Type B pancreatic cell (in vitro differentiated cells): ENCODE data around the gene HMGCS1. TPM values are rescaled to one million over a fixed set of nuclear protein-coding genes. Genes with fewer than 3 reads are reported as not detected.

ENCODE experiments used
- DNase-seq: peaks from one replicate; pipeline ENCODE4 v3.0.0; 2021; ENCODE audit warnings: mixed read lengths; ENCODE audit not compliant: unreplicated experiment; ENCODE audit errors: extremely low spot score
- H3K27ac Mint-ChIP-seq: 2 replicates; pipeline ENCODE4 v1.8.0; 2021; ENCODE audit warnings: mild to moderate bottlenecking, mixed read lengths
- H3K27me3 Mint-ChIP-seq: 2 replicates; pipeline ENCODE4 v1.8.0; 2021; ENCODE audit warnings: mixed read lengths
- H3K36me3 Mint-ChIP-seq: 2 replicates; pipeline ENCODE4 v1.8.0; 2021; ENCODE audit warnings: mixed read lengths
- H3K4me1 Mint-ChIP-seq: one replicate; pipeline ENCODE4 v1.8.0; 2021; ENCODE audit warnings: mixed read lengths; ENCODE audit not compliant: unreplicated experiment
- H3K4me3 Mint-ChIP-seq: 2 replicates; pipeline ENCODE4 v1.8.0; 2021; ENCODE audit warnings: mild to moderate bottlenecking, mixed read lengths
- H3K9me3 Mint-ChIP-seq: 2 replicates; pipeline ENCODE4 v1.8.0; 2021; ENCODE audit warnings: mixed read lengths
- total RNA-seq: library from RNA; stranded (reverse); gene quantifications from 2 replicates; pipeline ENCODE4 v1.2.1, GENCODE V29; 2021; ENCODE audit warnings: low replicate concordance
- TF ChIP-seq, protein P1 (sequence below): fragments of 200-600 bp; sonication (generic); conservative IDR thresholded peaks from 2 replicates; pipeline ENCODE4 v1.5.0; 2021; ENCODE audit warnings: antibody characterized with exemption, mild to moderate bottlenecking

Gene HMGCS1
- total RNA-seq, 1 donor from 2014 or later = 128 TPM

DNA sequence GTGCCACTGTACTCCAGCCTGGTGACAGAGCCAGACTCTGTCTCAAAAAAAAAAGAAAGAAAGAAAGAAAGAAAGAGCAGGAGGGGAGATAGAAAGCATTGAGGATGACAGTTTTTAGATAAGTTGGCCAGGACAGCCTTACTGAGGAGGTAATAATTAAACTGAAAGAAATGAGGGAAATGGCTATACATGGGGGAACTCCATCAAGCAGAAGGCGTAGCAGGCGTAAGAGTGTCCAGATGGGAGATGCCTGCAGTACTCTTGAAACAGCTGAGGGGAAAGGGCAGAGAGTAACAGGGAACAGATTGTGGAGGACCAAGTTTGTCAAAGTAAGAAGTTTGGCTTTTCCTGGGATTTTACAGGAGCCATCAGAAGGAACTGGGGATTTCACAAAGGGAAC lies 57.5 kb downstream of the HMGCS1 start:
- H3K4me1 Mint-ChIP-seq = no peaks in the 10 kb centered on the region
- H3K27ac Mint-ChIP-seq = no peak overlapping the region
- no peaks in the 10 kb centered on the region for H3K9me3 Mint-ChIP-seq
- H3K27me3 Mint-ChIP-seq = peaks cover 24% of the 10 kb centered on the region
- DNase-seq = no peak
- H3K36me3 Mint-ChIP-seq = no peaks in the 10 kb centered on the region
- TF ChIP-seq, protein P1, sequence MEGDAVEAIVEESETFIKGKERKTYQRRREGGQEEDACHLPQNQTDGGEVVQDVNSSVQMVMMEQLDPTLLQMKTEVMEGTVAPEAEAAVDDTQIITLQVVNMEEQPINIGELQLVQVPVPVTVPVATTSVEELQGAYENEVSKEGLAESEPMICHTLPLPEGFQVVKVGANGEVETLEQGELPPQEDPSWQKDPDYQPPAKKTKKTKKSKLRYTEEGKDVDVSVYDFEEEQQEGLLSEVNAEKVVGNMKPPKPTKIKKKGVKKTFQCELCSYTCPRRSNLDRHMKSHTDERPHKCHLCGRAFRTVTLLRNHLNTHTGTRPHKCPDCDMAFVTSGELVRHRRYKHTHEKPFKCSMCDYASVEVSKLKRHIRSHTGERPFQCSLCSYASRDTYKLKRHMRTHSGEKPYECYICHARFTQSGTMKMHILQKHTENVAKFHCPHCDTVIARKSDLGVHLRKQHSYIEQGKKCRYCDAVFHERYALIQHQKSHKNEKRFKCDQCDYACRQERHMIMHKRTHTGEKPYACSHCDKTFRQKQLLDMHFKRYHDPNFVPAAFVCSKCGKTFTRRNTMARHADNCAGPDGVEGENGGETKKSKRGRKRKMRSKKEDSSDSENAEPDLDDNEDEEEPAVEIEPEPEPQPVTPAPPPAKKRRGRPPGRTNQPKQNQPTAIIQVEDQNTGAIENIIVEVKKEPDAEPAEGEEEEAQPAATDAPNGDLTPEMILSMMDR = no peak
- no peak overlapping the region for H3K4me3 Mint-ChIP-seq

GRCh38 chr5:43251754-43252153 lies 61.5 kb downstream of the HMGCS1 start:
- H3K4me1 Mint-ChIP-seq = no peaks in the 10 kb centered on the region
- H3K36me3 Mint-ChIP-seq = no peaks in the 10 kb centered on the region
- no peaks in the 10 kb centered on the region for H3K9me3 Mint-ChIP-seq
- H3K27ac Mint-ChIP-seq = no peak overlapping the region
- TF ChIP-seq, protein P1 = no peak
- H3K27me3 Mint-ChIP-seq = peaks cover 31% of the 10 kb centered on the region
- H3K4me3 Mint-ChIP-seq = no peak overlapping the region
- no peak for DNase-seq

- H3K27ac Mint-ChIP-seq = no peak overlapping the region
- no peaks in the 10 kb centered on the region for H3K4me1 Mint-ChIP-seq
- H3K27me3 Mint-ChIP-seq = peaks cover 22% of the 10 kb centered on the region
Measured at GRCh38 chr5:43245724-43246385, 67.4 kb downstream of the HMGCS1 start.

DNA sequence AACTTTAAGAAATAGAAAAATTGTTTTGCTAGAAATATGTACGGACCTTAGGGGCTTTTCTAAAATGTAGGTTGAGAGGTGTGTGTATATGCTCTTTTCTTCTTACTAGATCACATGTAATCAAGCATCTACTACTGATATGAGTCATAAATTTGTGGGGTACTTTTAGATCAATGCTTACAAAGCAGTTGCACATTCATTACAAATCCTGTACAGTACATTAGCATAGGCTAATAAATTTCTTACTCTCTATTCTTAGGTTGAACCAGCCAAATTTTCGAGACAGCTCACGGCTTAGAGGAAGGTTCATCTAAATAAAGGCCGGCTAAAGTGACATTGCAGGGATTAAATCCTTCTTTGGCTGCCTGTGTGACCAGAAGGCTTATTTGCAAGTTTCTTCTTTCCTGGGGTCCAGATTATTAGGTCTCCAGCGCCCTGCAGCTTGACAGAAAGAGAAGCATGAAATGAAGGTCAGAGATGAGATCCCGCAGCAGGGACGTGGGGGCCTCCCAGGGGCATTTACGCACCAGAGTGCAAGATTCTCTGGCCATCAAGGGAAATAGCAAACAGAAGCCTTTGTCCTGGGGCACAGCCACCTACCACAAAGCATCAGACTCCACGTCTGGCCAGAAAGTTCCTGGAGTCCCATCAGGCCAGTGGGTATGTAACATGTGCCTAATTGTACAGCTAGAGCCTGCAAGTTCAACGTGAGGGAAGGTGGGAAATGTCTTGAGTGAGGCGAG lies 68.2 kb downstream of the HMGCS1 start:
- H3K27me3 Mint-ChIP-seq = peaks cover 20% of the 10 kb centered on the region
- H3K4me1 Mint-ChIP-seq = no peaks in the 10 kb centered on the region
- no peaks in the 10 kb centered on the region for H3K36me3 Mint-ChIP-seq
- no peak for DNase-seq
- no peak overlapping the region for H3K4me3 Mint-ChIP-seq
- no peaks in the 10 kb centered on the region for H3K9me3 Mint-ChIP-seq
- H3K27ac Mint-ChIP-seq = no peak overlapping the region
- TF ChIP-seq, protein P1 = no peak

More at GRCh38 chr5:43245724-43246385, 67.4 kb downstream of the HMGCS1 start:
- Mint-ChIP-seq H3K36me3 (no peaks in the 10 kb centered on the region), H3K9me3 (no peaks in the 10 kb centered on the region), H3K4me3 (no peak overlapping the region)
- TF ChIP-seq, protein P1 = no peak
- no peak for DNase-seq

GRCh38 chr5:43243270-43243669 lies 69.9 kb downstream of the HMGCS1 start:
- no peak for DNase-seq
- Mint-ChIP-seq H3K9me3 (no peaks in the 10 kb centered on the region), H3K4me3 (no peak overlapping the region), H3K27ac (no peak overlapping the region), H3K4me1 (no peaks in the 10 kb centered on the region), H3K36me3 (no peaks in the 10 kb centered on the region), H3K27me3 (peaks cover 18% of the 10 kb centered on the region)
- TF ChIP-seq, protein P1 = no peak
